Middle frontal gyrus (tissue), 1 donor: ENCODE measurements around the gene HTR3B.
A peak's percentile ranks its signal among the peaks of the same experiment; 100 is the strongest.
"Not testable (repeated sequence)": the region's sequence is repeated elsewhere in the genome, so short reads cannot be mapped to it uniquely, and the experiment has no call there.

Experiments
- DNase-seq: peaks from one replicate; pipeline ENCODE4 v3.0.0-alpha.2; 2015; ENCODE audit warnings: low spot score; ENCODE audit errors: extremely low spot score

The HTR3B gene

GRCh38 chr11:113904379-113905101 lies at the start of gene HTR3B:
Gene HTR3B (plus strand): TSS chr11:113904796. CDS start chr11:113904934, 138 bp downstream.
- no peak for DNase-seq

- no peak for DNase-seq
These were observed 48.8 kb upstream of the HTR3B start for GRCh38 chr11:113855803-113856202.

- no peak for DNase-seq
These were observed 47.4 kb upstream of the HTR3B start for GRCh38 chr11:113856966-113857759.

GRCh38 chr11:113859665-113860064 lies 44.9 kb upstream of the HTR3B start:
- no peak for DNase-seq

- no peak for DNase-seq
These were observed 42.2 kb upstream of the HTR3B start for GRCh38 chr11:113862435-113862834.

- no peak for DNase-seq
These were observed 40.2 kb upstream of the HTR3B start for GRCh38 chr11:113864410-113864809.

- DNase-seq: no peak
These were observed 38.7 kb upstream of the HTR3B start for GRCh38 chr11:113865873-113866272.

GRCh38 chr11:113867843-113868503 lies 36.6 kb upstream of the HTR3B start:
- no peak for DNase-seq

- no peak for DNase-seq
These were observed 33.3 kb upstream of the HTR3B start for GRCh38 chr11:113871336-113871735.

GRCh38 chr11:113873236-113873626 lies 31.4 kb upstream of the HTR3B start:
- no peak for DNase-seq

GRCh38 chr11:113874096-113874495 lies 30.5 kb upstream of the HTR3B start:
- no peak for DNase-seq

GRCh38 chr11:113874581-113875233 lies 29.9 kb upstream of the HTR3B start:
- no peak for DNase-seq

- peak; percentile 96 for DNase-seq
These were observed 29.1 kb upstream of the HTR3B start, which contains the start of gene USP28 for GRCh38 chr11:113875234-113876073. Gene USP28 (minus strand): TSS chr11:113875572. CDS start chr11:113875501, 71 bp downstream.

GRCh38 chr11:113876074-113876797 lies 28.4 kb upstream of the HTR3B start:
- DNase-seq: no peak

GRCh38 chr11:113876798-113877669 lies 27.6 kb upstream of the HTR3B start:
- no peak for DNase-seq

GRCh38 chr11:113877670-113878055 lies 26.9 kb upstream of the HTR3B start:
- no peak for DNase-seq

GRCh38 chr11:113879446-113879845 lies 25.1 kb upstream of the HTR3B start:
- DNase-seq: not testable (repeated sequence)

GRCh38 chr11:113880971-113881370 lies 23.6 kb upstream of the HTR3B start:
- no peak for DNase-seq

GRCh38 chr11:113881856-113882255 lies 22.7 kb upstream of the HTR3B start:
- no peak for DNase-seq
